M059J (cell line): Measurements from ENCODE around the gene UGT2A3. TPM values are rescaled to one million over a fixed set of nuclear protein-coding genes. Genes with fewer than 3 reads are reported as not detected.
A peak's percentile ranks its signal among the peaks of the same experiment; 100 is the strongest.
"Not testable (repeated sequence)": the region's sequence is repeated elsewhere in the genome, so short reads cannot be mapped to it uniquely, and the experiment has no call there.

Source experiments
- DNase-seq: peaks from one replicate; pipeline ENCODE4 v3.0.0-alpha.2; 2012; ENCODE audit warnings: low read depth
- total RNA-seq: library from RNA; depleted of rRNA; stranded (reverse); fragments of >200 nt; shearing (Covaris generic); gene quantifications from 2 replicates; pipeline ENCODE4 v1.2.3, GENCODE V29; 2014; rRNA removed

UGT2A3 gene
- total RNA-seq = not detected in 2 replicates

DNA sequence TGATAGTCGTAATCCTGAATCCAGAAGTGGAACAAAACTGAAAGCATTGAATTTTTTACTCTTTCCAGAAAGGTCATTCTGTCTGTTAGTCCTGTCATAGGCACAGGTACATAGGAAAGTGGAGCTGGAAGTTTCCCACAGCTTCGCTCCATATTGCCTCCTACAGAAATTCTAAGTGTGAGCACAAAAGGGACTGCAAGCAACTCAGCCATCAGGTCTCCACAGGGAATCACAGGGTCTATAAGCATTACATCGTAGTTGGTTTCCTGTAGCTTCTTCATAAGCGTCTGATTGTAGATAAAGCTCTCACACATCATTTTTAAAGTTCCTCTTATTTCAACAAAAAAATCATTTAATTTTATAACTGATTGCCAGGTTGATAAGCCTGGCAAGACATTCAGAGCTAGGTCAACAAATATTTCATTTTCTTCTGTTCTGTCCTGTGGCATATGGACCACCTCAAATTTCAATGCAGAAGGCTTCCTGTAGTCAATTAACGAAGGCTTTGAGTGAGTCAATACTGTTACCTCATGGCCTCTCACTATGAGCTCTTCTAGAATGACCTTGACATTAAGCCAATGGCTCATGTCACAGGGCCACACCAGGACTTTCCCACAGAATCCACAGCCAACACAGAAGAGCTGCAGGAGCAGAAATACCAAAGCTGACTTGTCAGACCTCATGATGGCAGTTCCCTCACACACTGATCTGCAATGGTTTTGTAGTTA is at the start of gene UGT2A3:
UGT2A3 (minus strand) TSS at position 727 of the 728 bp plus-strand sequence; CDS start at position 683, 44 bp downstream.
- peak; percentile 2 for DNase-seq

DNA sequence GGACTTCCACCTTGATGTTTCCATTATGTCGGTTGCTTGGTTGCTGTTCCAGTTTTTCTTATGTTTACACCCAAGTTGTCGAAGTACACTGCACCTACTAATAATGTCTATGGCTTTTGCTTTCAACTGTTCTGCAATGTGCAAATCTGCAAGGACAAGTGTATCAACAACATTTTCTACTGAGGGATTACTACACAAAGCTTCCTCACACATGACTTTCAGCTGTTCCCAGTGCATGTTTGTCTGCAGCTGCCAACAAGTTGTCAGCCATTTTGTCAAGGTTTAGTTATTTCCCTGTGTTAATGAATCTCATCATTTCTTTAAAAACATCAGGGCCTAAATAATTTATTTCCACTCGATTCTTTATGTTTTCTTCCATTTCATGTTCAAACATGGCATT is 45.4 kb upstream of the UGT2A3 start:
- no peak for DNase-seq

DNA sequence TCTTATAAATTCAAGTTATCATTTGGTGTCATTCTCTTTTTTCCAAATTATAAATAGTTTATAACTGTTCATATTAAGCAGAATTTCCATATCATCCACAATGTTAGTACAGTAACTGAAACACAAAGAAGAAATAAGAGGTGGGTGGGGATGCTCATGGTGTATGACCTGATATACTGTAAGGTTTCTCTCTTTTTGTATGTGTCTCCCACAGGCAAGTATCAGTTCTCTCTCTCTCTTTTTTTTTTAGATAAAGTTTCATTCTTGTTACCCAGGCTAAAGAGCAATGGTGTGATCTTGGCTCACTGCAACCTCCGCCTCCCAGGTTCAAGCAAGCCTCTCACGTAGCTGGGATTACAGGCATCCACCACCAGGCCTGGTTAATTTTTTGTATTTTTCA is 43.7 kb upstream of the UGT2A3 start:
- DNase-seq = no peak

DNA sequence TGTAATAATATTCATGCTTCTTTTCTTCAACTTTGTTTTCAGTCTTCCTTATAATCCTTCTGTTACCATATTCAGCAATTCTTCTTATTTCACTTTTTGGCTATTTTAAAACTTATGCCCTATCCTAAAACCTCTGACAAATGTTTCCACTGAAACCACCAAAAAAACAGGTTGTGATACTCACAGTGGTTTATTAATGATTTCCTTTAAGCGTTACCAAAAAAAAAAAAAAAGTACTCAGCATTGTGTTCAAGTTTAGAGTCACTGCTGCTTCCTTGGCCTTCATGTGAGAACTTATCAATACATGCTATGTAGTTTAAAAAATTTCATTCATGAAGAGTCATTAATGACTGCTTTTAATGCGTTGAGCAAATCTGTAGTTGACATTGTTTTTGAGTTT is 35.4 kb upstream of the UGT2A3 start:
- no peak for DNase-seq

DNA sequence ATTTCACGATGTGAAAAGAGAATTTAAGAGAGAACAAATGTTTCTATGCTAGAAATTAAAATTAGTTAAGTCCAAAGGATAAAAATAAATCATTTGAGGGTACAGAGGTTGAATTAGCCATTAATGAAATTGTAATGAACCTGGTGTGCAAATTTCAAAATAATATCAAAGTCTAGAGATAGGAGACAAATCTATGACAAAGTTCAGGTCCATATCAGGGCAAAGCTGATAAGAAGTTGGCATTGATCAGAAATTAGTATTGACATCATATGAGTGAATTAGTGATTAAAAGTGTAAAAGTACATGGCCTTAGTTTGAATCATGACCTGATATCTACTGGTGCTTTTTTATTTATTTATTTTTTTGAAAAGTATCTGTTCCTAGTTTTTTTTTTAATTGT is 33.8 kb upstream of the UGT2A3 start:
- DNase-seq = no peak

DNA sequence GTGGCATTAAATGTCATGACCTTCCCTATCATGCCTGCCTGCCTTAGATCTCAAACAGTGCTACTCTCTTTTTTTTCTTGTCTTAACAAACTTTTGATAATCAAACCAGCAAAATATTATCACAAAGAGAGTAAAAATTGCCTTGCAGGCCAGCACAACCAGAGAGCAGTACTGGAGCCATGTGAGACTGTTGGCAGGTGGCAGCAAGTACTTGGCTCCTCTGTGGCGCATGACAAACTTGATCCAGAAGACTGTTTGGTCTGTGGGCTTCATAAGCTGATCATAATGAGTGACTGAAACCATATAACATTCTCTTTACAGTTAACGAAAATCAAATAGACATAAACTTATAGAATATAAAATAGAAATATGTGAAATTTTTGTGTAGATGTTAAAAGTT is 33.3 kb upstream of the UGT2A3 start:
- no peak for DNase-seq

DNA sequence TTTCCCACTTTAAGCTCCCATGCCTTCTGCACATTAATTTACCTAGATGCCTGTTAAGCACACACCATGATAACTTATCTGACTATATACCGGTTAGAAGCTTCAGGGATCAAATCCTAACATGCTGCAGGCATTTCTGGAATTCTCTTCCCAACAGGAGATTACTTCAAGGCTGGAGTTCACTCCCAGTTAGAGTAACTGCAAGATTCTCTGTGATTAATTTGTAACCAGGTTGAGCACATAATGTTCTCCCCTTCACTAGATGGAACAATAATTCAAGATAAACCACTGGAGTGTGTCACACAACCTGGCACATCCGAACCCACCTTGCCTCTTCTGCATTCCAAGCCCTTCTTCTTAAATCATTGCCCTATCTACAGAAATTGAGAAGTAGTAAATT is 11.8 kb upstream of the UGT2A3 start:
- DNase-seq = no peak

DNA sequence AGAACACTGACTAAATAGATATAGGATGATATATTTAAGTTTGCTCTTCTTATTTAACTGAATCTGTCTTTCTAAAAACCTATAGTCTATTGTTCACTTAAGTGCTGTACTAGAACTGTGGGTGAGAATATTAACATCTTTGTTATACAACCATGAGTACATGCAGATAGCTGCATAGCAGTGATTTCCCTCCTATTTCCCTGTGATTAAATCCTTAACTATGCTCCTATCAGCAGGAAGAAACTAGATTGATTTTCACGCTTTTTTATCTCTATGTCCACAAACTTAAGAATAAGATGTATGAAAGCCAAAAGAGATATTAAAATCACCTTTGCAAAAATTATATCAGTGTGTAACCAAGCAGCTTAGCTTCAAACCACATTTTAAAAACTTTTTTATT is 11.3 kb upstream of the UGT2A3 start:
- no peak for DNase-seq

DNA sequence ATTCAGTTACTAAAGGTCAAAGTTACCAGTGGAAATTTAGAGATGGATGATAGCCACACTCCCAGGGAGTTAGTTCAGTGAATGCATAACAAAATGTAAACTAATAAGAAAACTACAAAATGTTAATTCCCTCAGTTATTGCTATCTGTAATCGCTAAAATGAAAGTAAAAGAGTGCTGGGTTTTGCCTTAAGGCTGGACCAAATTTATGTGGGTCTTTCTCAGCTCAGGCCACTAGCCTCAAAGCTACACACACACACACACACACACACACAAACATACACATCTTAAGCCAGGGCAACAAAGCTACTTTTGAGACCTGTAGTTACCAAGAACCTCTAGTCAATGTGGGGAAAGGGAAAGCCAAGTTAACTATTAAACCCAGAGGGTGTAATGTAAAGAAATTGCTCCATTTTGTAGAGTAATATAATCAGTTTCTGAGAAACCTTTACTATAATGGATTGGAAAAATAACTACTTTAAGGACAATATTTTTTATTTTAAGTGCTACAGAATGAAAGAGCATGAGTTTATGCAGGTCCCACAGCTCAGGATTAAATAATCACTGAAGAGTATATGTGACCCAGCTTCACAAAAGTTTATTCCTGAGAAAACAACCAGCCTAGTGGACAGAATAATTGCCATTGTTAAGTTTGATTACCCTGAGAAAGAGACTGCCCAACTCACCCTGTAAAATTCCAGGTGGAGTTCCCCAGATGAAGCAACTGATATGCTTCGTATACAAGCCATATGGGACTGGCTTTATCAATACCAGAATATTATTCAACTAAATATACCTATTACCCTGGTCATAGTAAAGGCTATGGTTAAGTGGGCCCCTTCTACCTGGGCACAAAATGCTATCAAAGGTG is 8.9 kb upstream of the UGT2A3 start:
- DNase-seq = no peak

DNA sequence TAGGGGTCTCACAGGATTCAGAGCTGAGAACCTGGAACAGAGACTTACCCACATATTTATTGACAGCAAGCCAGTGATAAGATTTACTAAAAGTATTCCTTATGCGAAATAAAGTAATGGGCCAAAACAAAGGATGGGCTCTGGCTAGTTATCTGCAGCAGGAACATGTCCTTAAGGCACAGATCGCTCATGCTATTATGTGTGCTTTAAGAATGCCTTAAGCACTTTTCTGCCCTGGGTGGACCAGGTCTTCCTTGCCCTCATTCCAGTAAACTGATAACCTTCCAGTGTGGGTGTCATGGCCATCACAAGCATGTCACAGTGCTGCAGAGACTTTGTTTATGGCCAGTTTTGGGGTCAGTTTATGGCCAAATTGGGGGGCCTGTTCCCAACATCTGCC is 7.5 kb upstream of the UGT2A3 start:
- not testable (repeated sequence) for DNase-seq

DNA sequence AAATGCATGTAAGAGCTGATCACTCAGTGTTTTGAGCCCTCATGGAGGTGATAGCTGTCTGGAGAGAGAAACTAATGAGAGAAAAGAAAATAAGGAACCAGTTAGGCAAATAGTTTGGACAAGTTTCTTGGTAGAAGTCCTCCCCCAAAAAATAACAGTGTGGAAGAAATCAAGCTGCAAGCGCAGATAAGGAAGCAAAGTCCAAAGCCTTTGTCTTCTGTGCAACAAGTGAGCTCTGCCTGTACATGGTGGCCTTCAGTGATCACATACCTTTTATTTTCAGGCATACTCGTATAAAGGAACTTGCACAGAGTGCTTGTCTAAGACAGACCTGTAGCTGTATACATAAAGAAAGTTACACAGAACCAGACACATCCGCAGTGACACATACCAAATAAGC is 2.5 kb upstream of the UGT2A3 start:
- DNase-seq = no peak

DNA sequence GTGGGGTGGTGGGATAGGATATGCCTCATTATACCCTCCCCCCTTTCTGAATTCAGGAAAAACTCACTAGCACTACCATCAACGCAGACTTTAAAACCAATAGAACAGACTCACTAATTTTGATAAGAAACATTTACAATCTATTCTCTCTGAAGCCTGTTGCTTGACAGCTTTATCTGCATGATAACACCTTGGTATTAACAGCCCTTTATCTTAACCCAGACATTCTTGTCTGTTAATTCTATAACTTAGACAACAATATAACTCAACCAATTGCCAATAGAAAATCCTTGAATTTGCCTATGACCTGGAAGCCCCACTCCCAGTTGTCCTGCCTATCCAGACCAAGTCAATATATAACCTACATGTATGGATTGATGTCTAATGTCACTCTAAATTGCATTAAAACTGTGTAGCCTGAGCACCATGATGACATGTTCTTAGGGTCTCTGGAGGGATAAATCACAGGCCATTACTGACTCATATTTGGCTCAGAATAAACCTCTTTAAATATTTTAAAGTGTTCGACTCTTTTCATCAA is 1.5 kb upstream of the UGT2A3 start:
- DNase-seq = no peak

DNA sequence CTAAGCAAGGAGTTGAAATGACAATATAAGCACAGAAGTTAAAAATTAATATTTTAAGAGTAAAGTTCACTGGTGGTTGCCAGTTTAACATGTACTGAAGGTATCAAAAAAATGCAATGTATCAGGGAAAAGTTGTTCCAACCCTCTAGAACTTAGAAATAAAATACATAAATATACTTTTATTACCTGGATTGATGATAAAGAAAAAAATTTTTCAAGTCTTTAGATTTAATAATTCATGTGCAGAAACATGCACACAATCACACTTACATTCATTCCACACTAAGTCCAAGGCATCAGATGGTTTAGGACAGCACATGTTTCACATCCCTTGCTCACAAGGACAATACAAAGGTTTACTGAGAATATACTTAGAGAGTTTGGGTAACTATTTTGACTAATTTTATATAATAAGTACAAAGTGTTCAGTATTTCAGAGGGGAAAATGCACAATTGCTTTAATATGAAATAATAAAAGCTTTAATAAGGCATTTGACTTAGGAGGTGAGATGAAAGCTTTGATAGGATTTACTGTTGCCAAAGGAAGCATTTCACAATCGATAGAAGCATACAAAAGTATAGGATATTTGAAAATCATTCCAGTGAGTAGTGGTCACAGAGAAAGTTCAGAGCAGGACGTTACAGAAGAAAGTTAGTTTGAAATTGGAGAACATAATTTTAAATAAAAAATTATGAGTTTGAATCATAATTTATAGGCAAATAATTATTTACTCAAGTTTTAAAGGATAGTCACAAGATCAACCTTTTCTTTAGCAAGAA is 392 bp upstream of the UGT2A3 start:
- no peak for DNase-seq

DNA sequence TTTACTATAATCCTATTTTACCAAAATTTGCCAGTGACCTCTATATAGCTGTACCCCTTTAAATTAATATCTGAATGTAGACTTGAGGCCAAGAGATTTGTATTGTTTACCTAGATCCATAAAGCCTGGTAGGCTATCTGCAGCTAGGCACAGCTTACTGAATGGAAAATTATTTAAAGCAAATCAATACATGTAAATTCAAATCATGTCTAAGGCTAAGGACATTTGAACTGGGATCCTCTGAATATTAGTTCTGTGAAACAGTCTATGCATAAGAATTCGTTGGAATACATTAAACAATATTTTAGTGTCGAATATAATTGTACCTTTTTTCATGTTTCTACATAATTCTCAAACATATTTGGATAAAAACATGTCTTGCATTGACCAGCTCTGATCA is 1.6 kb downstream of the UGT2A3 start:
- no peak for DNase-seq

DNA sequence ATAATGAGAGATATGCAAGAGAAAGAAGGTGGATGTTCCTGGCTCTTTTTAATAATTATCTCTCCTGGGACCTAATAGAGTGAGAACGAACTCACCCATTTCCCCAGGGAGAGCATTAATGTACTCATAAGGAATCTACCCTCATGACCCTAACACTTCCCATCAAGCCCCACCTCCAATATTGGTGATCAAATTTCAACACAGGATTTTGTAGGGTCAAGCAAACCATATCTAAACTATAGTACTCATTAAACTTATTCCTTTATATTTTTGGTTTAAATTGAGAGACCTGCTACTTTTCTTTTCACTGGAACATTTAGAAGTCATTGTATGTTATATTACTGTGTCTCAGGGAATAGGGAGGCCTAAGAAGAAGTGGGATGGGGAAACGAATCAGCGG is 2.6 kb downstream of the UGT2A3 start:
- DNase-seq = no peak

DNA sequence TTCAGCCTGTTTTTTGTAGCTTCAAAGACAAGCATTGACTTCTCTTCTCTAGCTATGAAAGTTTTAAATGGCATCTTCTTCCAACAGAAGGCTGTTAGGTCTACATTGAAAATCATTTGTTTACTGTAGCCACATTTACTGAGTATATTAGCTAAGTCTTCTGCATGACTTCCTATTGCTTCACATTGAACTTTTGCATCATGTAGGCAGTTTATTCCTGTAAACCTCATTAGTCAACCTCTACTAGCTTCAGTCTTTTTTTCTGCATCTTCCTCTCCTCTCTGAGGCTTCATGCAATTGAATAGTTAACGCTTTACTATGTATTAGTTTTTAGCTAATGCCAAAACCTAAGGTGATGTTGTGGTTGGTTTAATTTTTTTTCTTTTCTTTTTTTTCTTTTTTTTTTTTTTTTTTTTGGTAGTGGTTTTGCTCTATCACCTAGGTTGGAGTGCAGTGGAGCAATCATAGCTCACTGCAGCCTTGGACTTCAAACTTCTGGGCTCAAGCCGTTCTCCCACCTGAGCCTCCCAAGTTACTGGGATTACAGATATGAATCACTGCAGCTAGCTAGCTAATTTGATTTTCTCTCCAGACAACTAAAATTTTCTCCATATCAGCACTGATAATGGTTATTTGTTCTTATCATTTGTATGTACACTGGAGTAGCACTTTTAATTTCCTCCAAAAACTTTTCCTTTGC is 3.4 kb downstream of the UGT2A3 start:
- no peak for DNase-seq

DNA sequence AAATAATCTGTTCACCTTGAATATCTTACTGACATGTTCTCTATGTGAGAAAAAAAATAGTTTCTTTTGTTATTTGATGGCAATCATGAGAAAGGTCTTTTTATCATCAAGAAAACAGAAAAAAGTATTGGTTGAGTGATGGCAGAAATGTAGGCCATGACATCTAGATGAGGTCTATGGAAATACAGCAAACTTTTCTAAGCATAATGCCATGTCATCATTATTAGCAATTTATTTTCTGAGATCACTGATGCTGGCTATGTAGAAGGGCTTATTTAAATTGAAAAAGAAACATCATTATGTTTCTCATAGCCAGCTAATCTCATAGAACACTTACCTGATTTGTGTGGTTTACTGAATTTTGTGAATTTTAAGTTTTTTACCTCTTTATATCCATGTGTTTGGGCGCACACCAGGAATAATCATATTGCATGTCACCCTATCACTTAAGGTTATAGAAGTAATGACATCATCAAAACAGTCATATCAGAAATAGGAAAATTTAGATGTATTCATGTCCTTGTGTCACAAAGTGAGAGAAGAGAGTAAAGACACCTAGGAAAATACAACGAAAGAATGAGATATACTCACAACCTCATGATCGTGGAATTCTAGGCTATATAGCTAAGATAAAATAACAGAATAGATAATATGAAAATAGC is 22.4 kb downstream of the UGT2A3 start:
- DNase-seq = no peak

DNA sequence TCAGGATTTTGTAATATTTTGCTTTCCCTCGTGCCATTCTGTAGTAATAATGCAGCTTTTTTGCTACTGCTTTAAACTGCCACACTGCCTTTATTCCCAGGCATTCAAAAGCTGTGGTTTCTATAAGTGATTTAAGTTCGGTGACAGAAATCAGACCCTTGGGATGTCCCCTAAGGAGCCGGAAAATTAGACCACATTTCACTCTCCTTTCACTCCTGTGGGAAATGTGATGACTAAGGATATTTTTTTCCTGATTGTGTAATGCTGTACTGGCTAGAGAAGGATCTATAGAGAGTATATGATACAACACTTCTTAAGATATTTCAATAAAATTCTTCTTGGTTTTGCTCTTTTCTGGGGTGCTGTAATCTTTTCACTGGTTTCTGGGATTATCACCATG is 24.4 kb downstream of the UGT2A3 start:
- no peak for DNase-seq

DNA sequence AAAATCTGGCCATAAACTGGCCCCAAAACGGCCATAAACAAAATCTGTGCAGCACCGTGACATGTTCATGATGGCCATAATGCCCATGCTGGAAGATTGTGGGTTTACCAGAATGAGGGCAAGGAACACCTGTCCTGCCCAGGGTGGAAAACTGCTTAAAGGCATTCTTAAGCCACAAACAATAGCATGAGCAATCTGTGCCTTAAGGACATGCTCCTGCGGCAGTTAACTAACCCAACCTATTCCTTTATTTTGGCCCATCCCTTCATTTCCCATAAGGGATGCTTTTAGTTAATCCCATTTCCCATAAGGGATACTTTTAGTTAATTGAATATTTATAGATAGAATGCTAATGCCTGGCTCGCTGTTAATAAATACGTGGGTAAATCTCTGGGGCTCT is 29.4 kb downstream of the UGT2A3 start:
- not testable (repeated sequence) for DNase-seq

DNA sequence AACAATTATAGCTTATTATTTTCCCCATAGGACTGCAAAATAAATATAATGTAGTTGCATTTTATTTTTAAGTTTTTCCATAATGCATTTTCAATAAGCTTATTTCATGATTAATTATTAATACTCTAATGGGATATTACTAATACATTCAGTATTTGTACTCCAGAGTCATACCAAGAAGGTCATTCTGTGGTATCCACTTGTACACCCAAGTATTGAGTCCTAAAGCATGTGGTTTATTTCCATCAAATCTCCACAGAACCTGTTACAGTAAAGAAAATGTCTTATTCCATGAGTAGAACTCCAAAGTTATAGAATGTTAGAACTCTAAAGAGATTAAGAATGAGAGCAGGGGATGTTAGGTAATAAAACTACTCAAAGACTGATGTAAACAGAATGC is 30.6 kb downstream of the UGT2A3 start:
- no peak for DNase-seq

DNA sequence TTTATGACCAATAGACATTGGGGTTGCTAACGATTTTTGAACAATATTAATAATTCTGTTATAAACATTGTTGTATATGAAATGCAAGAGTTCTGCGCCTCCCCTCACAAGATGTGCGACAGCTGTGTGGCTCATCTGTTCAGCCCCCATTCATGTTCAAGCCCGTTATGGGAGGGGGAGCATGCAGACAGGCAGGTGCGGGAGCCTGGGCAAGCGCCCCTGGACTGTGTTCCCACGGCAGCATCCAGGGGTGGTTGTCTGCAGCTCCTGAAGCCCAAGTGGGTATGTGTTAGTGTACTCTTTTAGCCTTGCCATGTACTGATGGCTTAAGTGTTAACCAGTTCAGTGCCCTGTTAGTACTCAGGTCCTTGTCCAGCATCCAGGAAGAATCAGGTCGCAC is 34.6 kb downstream of the UGT2A3 start:
- DNase-seq = no peak
